GM12801 (cell line): Measurements from ENCODE around the gene ANO9.

ENCODE experiments used
- CTCF ChIP-seq: IDR thresholded peaks from one replicate; pipeline ENCODE4 v1.5.1; 2011; ENCODE audit warnings: control low read depth; ENCODE audit not compliant: insufficient read length; ENCODE audit errors: extremely low read depth

Gene ANO9

GRCh38 chr11:462107-462890 lies 20.5 kb upstream of the ANO9 start:
- TF ChIP-seq CTCF = no peak

- TF ChIP-seq CTCF = no peak
Measured at GRCh38 chr11:461626-462025, 19.8 kb upstream of the ANO9 start.

- no peak for TF ChIP-seq CTCF
Measured at GRCh38 chr11:460331-461199, 18.8 kb upstream of the ANO9 start.

GRCh38 chr11:459511-460220 lies 17.9 kb upstream of the ANO9 start:
- TF ChIP-seq CTCF = no peak

- no peak for TF ChIP-seq CTCF
Measured at GRCh38 chr11:457111-457760, 15.4 kb upstream of the ANO9 start.

- TF ChIP-seq CTCF = no peak
Measured at GRCh38 chr11:456533-456932, 14.7 kb upstream of the ANO9 start.

GRCh38 chr11:455566-456147 lies 13.8 kb upstream of the ANO9 start:
- no peak for TF ChIP-seq CTCF
